GF-D8 (cell line): ENCODE measurements around the gene MTFR2.

ENCODE experiments used
- DNase-seq: peaks from one replicate; lab custom pipeline; 2025; lab: John Stamatoyannopoulos, UW

MTFR2 gene

GRCh38 chr6:136184738-136185137, 65.4 kb downstream of the MTFR2 start:
- no peak for DNase-seq

GRCh38 chr6:136181861-136182260, 68.2 kb downstream of the MTFR2 start:
- DNase-seq, result no peak

- DNase-seq, result no peak
Measured at GRCh38 chr6:136181512-136181833, 68.6 kb downstream of the MTFR2 start.
